Psoas muscle (tissue), 8 donors: ENCODE measurements around the gene RNF111. TPM values are rescaled to one million over a fixed set of nuclear protein-coding genes. Genes with fewer than 3 reads are reported as not detected.

Experiments
- ATAC-seq, 4 donors: fragments of 200-7000 bp; cut with Tn5 transposase; one replicate each; pipeline ENCODE4 v1.9.1; 2020; ENCODE audit warnings: moderate library complexity in 3 of 4, mild to moderate bottlenecking in 2 of 4
- DNase-seq, 2 donors: peaks; one replicate each; pipeline ENCODE4 v3.0.0-alpha.2; 2020
- H3K27ac ChIP-seq: fragments of 200-600 bp; one replicate; pipeline ENCODE4 v1.8.0; 2022
- H3K27me3 ChIP-seq, 3 donors: fragments of 200-600 bp in 1 of 3; one replicate each; pipeline versions ENCODE4 v1.6.1 to v1.8.0; 2013 to 2022; ENCODE audit warnings: low read length in 2 of 3, mild to moderate bottlenecking in 2 of 3, moderate library complexity in 1 of 3; ENCODE audit not compliant: insufficient read depth in 3 of 3
- H3K36me3 ChIP-seq, 2 donors: fragments of 200-600 bp in 1 of 2; one replicate each; pipeline versions ENCODE4 v1.6.1 to v1.8.0; 2013 to 2022; ENCODE audit warnings: low read depth in 1 of 2, mild to moderate bottlenecking in 1 of 2, moderate library complexity in 1 of 2; ENCODE audit not compliant: insufficient read depth in 1 of 2
- H3K4me1 ChIP-seq: fragments of 200-600 bp; one replicate; pipeline ENCODE4 v1.8.0; 2022
- H3K4me3 ChIP-seq: fragments of 200-600 bp; one replicate; pipeline ENCODE4 v1.8.0; 2022; ENCODE audit warnings: mild to moderate bottlenecking
- H3K9me3 ChIP-seq: fragments of 200-600 bp; one replicate; pipeline ENCODE4 v1.8.0; 2022
- WGBS, 3 donors: extraction: QIAGEN DNeasy Blood & Tissue Kit; methylation state at CpG; one replicate each; pipeline versions ENCODE4 v1.1.6 to v1.1.7; 2013; 5-methylcytosine and 5-hydroxymethylcytosine counted together
- intact Hi-C, 2 donors: fragments of 100-400 bp; cut with DNase I; formaldehyde crosslinking; loops; one replicate each; pipeline versions ENCODE4 v1.11.0 to v1.14.2; 2022
- long read RNA-seq, 2 donors: library from polyadenylated mRNA; unstranded; transcript quantifications; one replicate each; pipeline ENCODE4 v2.0.0, GENCODE V29; 2021
- polyA plus RNA-seq, 3 donors: library from polyadenylated mRNA; stranded (reverse); fragments of 200-250 nt; gene quantifications; one replicate each; pipeline ENCODE4 v1.2.3, GENCODE V29; 2013
- total RNA-seq, 4 donors: library from RNA; stranded (reverse); fragmentation: NEBNext Ultra II Directional in 2 of 4; extraction: Animal tissue kit (Norgen Biotek cat#: 25700) in 2 of 4; gene quantifications; one replicate each; pipeline versions ENCODE4 v1.2.1 to v1.2.4, GENCODE V29; 2021 to 2023
- TF ChIP-seq, protein P1 (sequence below): fragments of 200-600 bp; IDR thresholded peaks from one replicate; pipeline ENCODE4 v1.8.0; 2022; ENCODE audit warnings: antibody characterized with exemption
- donor health status: healthy with polysubstance abuse.
- donor health status: DM: no; HTN: no; CAD: no; lungs with moderate emphysema.
- donor health status: Bipolar disorder and iron deficiency.
- donor health status: healthy.
- donor health status: DM: yes; HTN: yes; CAD: no.
- donor health status: DM: no; HTN: no; CAD: no.
- donor health status: DM: no; HTN: no; CAD: no.
- donor health status: DM: yes; HTN: yes; CAD: no.

RNF111 gene
- total RNA-seq (10 to 100 TPM; 18.3 to 26.9 (median 23.2) TPM), polyA plus RNA-seq (10 to 100 TPM in 1 of 3 donors, 1 to 10 TPM in 2; 8.3 to 17.2 (median 8.9) TPM)
- long read RNA-seq, donor 1, partial matches to known transcripts: 2 of 4 reads
- long read RNA-seq, donor 1, other reads (novel, unspliced or antisense): 1 of 4 reads
- long read RNA-seq, donor 2, full-length matches to known transcripts: 1 of 16 reads
- long read RNA-seq, donor 2, partial matches to known transcripts: 13 of 16 reads
- long read RNA-seq, donor 2, other reads (novel, unspliced or antisense): 2 of 16 reads

DNA sequence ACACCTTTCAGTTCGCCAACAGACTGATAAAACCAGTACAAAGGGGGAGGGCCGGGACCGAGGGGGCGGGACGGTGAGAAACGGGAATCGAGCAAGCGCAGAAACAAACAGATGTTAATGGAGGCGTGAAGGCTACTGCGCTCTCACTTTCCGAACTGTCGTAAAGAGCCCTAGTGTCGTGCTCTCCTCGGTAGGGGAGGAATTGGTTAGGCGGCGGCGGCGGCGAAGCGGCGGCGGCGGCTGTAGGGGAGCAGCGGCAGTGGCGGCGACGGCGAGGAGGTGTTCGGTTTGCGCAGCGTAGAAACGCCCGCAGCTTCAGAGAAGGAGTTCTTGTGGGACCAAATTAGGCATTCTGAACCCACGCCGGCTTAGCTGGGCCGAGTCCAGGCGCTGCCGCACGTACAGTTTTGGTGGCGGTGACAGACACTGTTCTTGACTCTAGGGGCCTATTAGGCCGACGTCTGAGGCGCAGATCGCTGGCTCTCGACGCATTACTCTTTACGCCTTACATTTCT is at the start of gene RNF111:
TSS of gene RNF111 (plus strand) at position 173 of the 515 bp plus-strand sequence. CDS start 43,160 bp downstream, outside the sequence.
- intact Hi-C loops: loop anchor here (5.0 to 10.0 kb wide), 2 partner anchors 70 to 187 kb away; no protein-coding TSS in a partner anchor
- H3K36me3 ChIP-seq: peaks cover 0 to 15% of the 10 kb centered on the region in 2 donors
- DNase-seq (peak; percentile 84 to 90), ATAC-seq (peak; percentile 97 to 98 (median 98))
- H3K4me3 ChIP-seq: peak within 1 kb of the TSS; percentile 75
- peaks cover 28% of the 10 kb centered on the region for H3K4me1 ChIP-seq
- no peaks in the 10 kb centered on the region for H3K27me3 ChIP-seq
- TF ChIP-seq, protein P1, sequence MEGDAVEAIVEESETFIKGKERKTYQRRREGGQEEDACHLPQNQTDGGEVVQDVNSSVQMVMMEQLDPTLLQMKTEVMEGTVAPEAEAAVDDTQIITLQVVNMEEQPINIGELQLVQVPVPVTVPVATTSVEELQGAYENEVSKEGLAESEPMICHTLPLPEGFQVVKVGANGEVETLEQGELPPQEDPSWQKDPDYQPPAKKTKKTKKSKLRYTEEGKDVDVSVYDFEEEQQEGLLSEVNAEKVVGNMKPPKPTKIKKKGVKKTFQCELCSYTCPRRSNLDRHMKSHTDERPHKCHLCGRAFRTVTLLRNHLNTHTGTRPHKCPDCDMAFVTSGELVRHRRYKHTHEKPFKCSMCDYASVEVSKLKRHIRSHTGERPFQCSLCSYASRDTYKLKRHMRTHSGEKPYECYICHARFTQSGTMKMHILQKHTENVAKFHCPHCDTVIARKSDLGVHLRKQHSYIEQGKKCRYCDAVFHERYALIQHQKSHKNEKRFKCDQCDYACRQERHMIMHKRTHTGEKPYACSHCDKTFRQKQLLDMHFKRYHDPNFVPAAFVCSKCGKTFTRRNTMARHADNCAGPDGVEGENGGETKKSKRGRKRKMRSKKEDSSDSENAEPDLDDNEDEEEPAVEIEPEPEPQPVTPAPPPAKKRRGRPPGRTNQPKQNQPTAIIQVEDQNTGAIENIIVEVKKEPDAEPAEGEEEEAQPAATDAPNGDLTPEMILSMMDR: no peak
- no peaks in the 10 kb centered on the region for H3K9me3 ChIP-seq
- 0% methylated on average over 42 to 47 of the region's 47 CpGs for WGBS, 3 donors
- peak within 1 kb of the TSS; percentile 89 for H3K27ac ChIP-seq

DNA sequence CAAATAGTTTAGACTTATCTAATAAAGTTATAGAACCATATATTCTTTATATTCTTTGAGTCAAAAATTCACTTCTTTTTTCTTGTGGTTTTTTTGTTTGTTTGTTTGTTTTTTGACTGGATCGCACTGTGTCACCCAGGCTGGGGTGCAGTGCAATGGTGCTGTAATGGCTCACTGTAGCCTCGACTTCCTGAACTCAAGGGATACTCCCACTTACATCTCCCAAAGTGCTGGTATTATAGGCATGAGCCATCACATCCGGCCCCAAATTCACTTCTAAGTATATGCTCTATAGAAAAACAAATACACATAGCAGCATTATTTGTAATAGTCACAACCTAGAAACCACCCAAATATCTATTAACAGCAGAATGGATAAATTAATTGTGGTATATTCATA is 40.3 kb upstream of the RNF111 start:
- no peak overlapping the region for H3K4me3 ChIP-seq
- intact Hi-C loops: no loop called here
- ATAC-seq (no peak), DNase-seq (no peak)
- 80 to 86% (median 81%) methylated on average over 3 of the region's 3 CpGs for whole genome bisulfite sequencing, 3 donors
- no peaks in the 10 kb centered on the region for H3K4me1 ChIP-seq
- TF ChIP-seq, protein P1: no peak
- H3K27me3 ChIP-seq: no peaks in the 10 kb centered on the region
- no peaks in the 10 kb centered on the region for H3K9me3 ChIP-seq
- no peaks in the 10 kb centered on the region for H3K36me3 ChIP-seq
- no peak overlapping the region for H3K27ac ChIP-seq

DNA sequence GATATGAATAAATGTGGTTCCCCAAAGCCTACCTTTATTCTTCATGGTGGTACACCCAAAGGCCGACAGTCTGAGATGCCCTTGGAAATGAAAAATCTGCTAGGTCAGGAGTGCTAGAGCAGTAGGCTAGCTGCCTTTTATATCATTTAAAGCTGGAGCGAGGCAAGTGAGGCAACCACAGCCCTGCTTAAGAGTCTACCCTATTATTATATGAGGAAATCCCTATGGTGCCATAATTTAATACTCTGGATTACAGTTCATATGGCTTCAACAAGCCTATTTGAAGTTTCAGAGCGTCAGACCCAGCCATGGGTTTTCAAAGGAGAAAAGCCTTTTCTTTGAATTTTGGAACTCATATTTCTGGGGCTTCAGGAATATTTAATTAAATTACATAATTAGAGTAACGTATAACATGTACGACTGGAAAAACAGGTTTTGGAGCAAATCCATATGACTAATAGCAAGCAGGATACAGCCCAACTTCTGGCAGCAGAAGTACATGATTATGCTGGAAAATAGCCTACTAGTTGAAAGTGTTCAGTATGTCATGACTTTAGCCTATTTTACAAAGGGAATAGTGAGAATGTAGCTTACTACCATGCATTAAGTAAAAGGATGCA is 36.0 kb upstream of the RNF111 start:
- no peaks in the 10 kb centered on the region for H3K36me3 ChIP-seq
- no peaks in the 10 kb centered on the region for H3K9me3 ChIP-seq
- intact Hi-C loops: no loop called here
- no peaks in the 10 kb centered on the region for H3K27me3 ChIP-seq
- WGBS, 3 donors: 61 to 65% (median 63%) methylated on average over 5 of the region's 5 CpGs
- H3K27ac ChIP-seq: no peak overlapping the region
- TF ChIP-seq, protein P1: no peak
- ATAC-seq (no peak), DNase-seq (no peak)
- H3K4me1 ChIP-seq: no peaks in the 10 kb centered on the region
- no peak overlapping the region for H3K4me3 ChIP-seq

DNA sequence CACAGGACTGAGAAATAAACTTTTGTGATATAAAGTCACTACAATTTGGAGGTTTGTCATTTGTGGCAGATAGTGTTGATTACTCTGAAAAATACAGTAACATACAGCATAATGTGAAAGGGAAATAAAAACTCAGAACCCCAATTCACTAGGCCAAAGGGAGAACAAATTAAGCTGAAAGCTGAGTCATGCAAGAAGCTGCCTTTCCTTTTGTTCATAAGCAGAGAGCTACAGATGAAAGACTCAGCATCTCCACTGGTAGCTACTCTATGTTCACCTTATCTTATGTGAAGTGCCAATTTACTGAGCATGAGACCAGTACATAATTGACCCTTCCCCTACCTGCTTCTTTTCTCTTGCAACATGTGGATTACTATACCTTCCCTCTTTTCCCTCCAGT is 34.7 kb upstream of the RNF111 start:
- DNase-seq (no peak), ATAC-seq (no peak)
- Histone ChIP-seq H3K4me3 (no peak overlapping the region), H3K27ac (no peak overlapping the region), H3K4me1 (no peaks in the 10 kb centered on the region), H3K27me3 (no peaks in the 10 kb centered on the region), H3K36me3 (no peaks in the 10 kb centered on the region), H3K9me3 (no peaks in the 10 kb centered on the region)
- TF ChIP-seq, protein P1: no peak
- intact Hi-C loops: no loop called here
